GM18909 (cell line): ENCODE measurements around the gene CARD14.
"Not testable (repeated sequence)": the region's sequence is repeated elsewhere in the genome, so short reads cannot be mapped to it uniquely, and the experiment has no call there.

Experiments used
- ATAC-seq: cut with Tn5 transposase; IDR thresholded peaks from one replicate; pipeline ENCODE4 v1.9.1; 2021; ENCODE audit warnings: mild to moderate bottlenecking; ENCODE audit not compliant: unreplicated experiment, poor library complexity

The CARD14 gene

GRCh38 chr17:80182845-80183223 is 13.0 kb downstream of the CARD14 start:
- no peak for ATAC-seq

- ATAC-seq = no peak
These were observed 14.0 kb downstream of the CARD14 start for GRCh38 chr17:80183581-80184422.

- no peak for ATAC-seq
These were observed 14.5 kb downstream of the CARD14 start for GRCh38 chr17:80184423-80184714.

- ATAC-seq = no peak
These were observed 16.1 kb downstream of the CARD14 start for GRCh38 chr17:80185968-80186367.

- ATAC-seq = no peak
These were observed 17.3 kb downstream of the CARD14 start for GRCh38 chr17:80187090-80187489.

- no peak for ATAC-seq
These were observed 17.7 kb downstream of the CARD14 start for GRCh38 chr17:80187515-80187941.

GRCh38 chr17:80189611-80190010 is 19.8 kb downstream of the CARD14 start:
- no peak for ATAC-seq

GRCh38 chr17:80190716-80191115 is 20.9 kb downstream of the CARD14 start:
- no peak for ATAC-seq

- no peak for ATAC-seq
These were observed 21.4 kb downstream of the CARD14 start for GRCh38 chr17:80191192-80191591.

- no peak for ATAC-seq
These were observed 22.2 kb downstream of the CARD14 start for GRCh38 chr17:80191865-80192661.

- ATAC-seq = no peak
These were observed 25.3 kb downstream of the CARD14 start for GRCh38 chr17:80195141-80195540.

- no peak for ATAC-seq
These were observed 26.1 kb downstream of the CARD14 start for GRCh38 chr17:80195671-80196529.

- ATAC-seq = no peak
These were observed 26.8 kb downstream of the CARD14 start for GRCh38 chr17:80196652-80197051.

GRCh38 chr17:80198144-80198661 is 28.4 kb downstream of the CARD14 start:
- no peak for ATAC-seq

GRCh38 chr17:80199295-80199694 is 29.5 kb downstream of the CARD14 start:
- ATAC-seq = not testable (repeated sequence)

GRCh38 chr17:80201446-80201845 is 31.6 kb downstream of the CARD14 start:
- ATAC-seq = no peak

- no peak for ATAC-seq
These were observed 32.4 kb downstream of the CARD14 start for GRCh38 chr17:80202197-80202596.

- ATAC-seq = no peak
These were observed 33.7 kb downstream of the CARD14 start for GRCh38 chr17:80203471-80203963.

GRCh38 chr17:80204626-80205468 is 35.0 kb downstream of the CARD14 start:
- no peak for ATAC-seq
